Measurements from ENCODE around the gene MUC5AC. TPM values are rescaled to one million over a fixed set of nuclear protein-coding genes. Genes with fewer than 3 reads are reported as not detected.
"Not testable (repeated sequence)": the region's sequence is repeated elsewhere in the genome, so short reads cannot be mapped to it uniquely, and the experiment has no call there.

Gene MUC5AC
- total RNA-seq, 1 experiment from 2014 or later: not detected

DNA sequence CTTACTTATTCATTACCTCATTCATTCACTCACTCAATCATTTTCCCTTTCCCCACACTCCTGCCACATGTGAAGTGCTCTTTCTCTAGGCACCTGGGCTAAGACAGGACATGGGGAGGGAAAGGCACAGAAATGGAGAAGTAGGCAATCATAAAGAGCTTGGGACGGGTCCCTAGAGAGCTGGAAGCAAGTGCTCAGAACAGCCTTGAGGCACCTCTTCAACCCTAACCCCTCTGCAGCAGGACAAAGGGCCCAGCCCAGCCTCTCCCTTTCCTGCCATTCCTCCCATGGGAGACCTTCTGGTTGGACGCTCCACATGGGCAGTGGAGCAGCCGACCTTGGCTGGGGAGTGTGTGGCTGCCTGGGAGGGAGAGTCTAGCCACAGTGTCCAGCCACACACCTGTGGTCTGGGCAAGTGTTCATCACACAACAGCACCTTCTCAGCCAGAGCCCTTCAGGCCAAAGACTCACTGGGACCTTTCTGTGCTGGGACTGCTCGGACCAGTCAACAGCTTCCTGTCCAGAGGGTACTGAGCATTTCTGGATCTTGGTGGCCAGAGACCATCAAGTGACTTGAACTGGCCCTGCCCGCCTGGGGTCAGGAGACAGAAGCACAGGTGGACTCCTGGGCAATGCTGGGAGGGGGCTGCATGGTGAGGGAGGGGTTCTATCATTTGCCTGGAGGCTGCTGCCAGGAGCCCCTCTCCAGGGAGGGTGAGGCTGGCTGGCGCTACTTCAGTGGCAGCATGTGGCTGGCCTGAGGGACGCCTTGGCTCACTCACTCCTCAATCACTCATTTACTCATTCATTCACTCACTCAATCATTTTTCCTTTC is 1.0 kb upstream of the MUC5AC start:
- TF ChIP-seq, protein P1, sequence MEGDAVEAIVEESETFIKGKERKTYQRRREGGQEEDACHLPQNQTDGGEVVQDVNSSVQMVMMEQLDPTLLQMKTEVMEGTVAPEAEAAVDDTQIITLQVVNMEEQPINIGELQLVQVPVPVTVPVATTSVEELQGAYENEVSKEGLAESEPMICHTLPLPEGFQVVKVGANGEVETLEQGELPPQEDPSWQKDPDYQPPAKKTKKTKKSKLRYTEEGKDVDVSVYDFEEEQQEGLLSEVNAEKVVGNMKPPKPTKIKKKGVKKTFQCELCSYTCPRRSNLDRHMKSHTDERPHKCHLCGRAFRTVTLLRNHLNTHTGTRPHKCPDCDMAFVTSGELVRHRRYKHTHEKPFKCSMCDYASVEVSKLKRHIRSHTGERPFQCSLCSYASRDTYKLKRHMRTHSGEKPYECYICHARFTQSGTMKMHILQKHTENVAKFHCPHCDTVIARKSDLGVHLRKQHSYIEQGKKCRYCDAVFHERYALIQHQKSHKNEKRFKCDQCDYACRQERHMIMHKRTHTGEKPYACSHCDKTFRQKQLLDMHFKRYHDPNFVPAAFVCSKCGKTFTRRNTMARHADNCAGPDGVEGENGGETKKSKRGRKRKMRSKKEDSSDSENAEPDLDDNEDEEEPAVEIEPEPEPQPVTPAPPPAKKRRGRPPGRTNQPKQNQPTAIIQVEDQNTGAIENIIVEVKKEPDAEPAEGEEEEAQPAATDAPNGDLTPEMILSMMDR (conservative IDR thresholded peaks at IDR 0.05; ENCODE audit: low read depth, low read length): no peak
- TF ChIP-seq EZH2 (IDR thresholded peaks at IDR 0.05; ENCODE audit: borderline replicate concordance, low read depth, low read length, poor library complexity, severe bottlenecking): no peak
- Histone ChIP-seq H3K4me1 (ENCODE audit: insufficient read depth, low read length, poor library complexity, severe bottlenecking) (no peaks in the 10 kb centered on the region), H3K36me3 (ENCODE audit: insufficient read depth, low read length, poor library complexity, severe bottlenecking) (no peaks in the 10 kb centered on the region), H3K4me3 (ENCODE audit: low read depth, low read length, poor library complexity, severe bottlenecking) (no peak overlapping the region), H3K9me3 (ENCODE audit: low read depth, low read length, poor library complexity, severe bottlenecking) (no peaks in the 10 kb centered on the region), H3K27me3 (replicated peaks; ENCODE audit: insufficient read depth, low read depth, low read length, poor library complexity) (no peaks in the 10 kb centered on the region), H3K27ac (ENCODE audit: low read depth, low read length, poor library complexity, severe bottlenecking) (no peak overlapping the region)
- CTCF ChIA-PET: no interaction called here
- intact Hi-C loops (cut with micrococcal nuclease; ENCODE audit: unreplicated experiment): no loop called here
- POLR2A ChIA-PET (ENCODE audit: low non-redundant PET): no interaction called here
- no TSS peak for BruUV-seq (replicated peaks)
- DNase-seq (ENCODE audit: low spot score): no peak

DNA sequence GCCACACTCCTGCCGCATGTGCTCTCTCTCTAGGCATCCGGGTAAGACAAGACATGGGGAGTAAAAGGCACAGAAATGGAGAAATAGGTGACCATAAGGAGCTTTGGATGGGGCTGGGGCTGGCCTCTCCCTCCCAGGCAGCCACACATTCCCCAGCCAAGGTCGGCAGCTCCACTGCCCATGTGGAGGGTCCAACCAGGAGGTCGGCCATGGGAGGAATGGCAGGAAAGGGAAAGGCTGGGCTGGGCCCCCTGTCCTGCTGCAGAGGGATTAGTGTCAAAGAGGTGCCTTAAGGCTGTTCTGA is 460 bp upstream of the MUC5AC start:
- ChIA-PET POLR2A (ENCODE audit: low non-redundant PET) (no interaction called here), CTCF (no interaction called here)
- DNase-seq (ENCODE audit: low spot score): no peak
- intact Hi-C loops (cut with micrococcal nuclease; ENCODE audit: unreplicated experiment): no loop called here
- TF ChIP-seq, protein P1 (conservative IDR thresholded peaks at IDR 0.05; ENCODE audit: low read depth, low read length): no peak
- no peak for TF ChIP-seq EZH2 (IDR thresholded peaks at IDR 0.05; ENCODE audit: borderline replicate concordance, low read depth, low read length, poor library complexity, severe bottlenecking)
- no peak overlapping the region for H3K4me3 ChIP-seq (ENCODE audit: low read depth, low read length, poor library complexity, severe bottlenecking)
- H3K9me3 ChIP-seq (ENCODE audit: low read depth, low read length, poor library complexity, severe bottlenecking): no peaks in the 10 kb centered on the region
- H3K27me3 ChIP-seq (replicated peaks; ENCODE audit: insufficient read depth, low read depth, low read length, poor library complexity): no peaks in the 10 kb centered on the region
- no peaks in the 10 kb centered on the region for H3K36me3 ChIP-seq (ENCODE audit: insufficient read depth, low read length, poor library complexity, severe bottlenecking)
- no peak overlapping the region for H3K27ac ChIP-seq (ENCODE audit: low read depth, low read length, poor library complexity, severe bottlenecking)
- H3K4me1 ChIP-seq (ENCODE audit: insufficient read depth, low read length, poor library complexity, severe bottlenecking): no peaks in the 10 kb centered on the region
- no TSS peak for BruUV-seq (replicated peaks)

DNA sequence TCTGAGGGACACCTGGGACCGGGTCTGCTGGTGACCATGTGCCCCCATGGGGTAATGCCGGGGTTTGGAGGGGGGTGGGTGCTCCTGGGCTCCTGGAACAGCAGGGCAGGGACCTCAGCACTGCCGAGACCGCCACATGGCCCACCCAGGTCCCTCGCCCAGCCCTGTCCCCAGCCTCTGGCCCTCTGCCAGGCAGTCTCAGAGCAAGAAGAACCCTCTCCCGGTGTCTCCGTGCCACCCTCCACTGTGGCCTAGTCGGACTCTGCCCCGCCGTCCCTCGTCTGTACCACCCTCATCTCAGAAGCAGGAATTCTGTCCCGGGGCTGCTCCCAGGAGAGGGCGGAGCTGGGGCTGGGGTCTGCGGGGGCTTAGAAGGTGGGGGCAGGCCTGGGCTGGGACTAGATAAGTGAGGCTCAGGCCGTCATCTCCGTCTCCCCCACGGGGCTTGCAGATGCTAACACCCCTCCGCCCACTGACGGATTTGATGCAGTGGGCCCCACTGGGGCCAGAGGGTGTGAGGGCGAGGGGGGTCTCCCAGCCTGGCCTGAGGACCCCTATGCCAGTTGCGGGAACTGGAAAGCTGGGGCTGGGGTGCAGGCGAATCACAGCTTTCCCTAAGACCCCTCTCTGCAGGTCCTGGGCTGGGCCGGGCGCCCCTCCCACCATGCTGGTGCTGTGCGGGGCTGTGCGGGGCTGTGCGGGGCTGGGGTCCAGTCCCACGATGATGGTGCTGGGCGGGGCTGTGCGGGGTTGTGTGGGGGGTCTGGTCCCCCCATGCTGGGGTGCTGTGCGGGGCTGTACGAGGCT is 1.1 kb downstream of the MUC5AC start:
- Histone ChIP-seq H3K27ac (ENCODE audit: low read depth, low read length, poor library complexity, severe bottlenecking) (no peak overlapping the region), H3K9me3 (ENCODE audit: low read depth, low read length, poor library complexity, severe bottlenecking) (no peaks in the 10 kb centered on the region), H3K36me3 (ENCODE audit: insufficient read depth, low read length, poor library complexity, severe bottlenecking) (no peaks in the 10 kb centered on the region), H3K4me1 (ENCODE audit: insufficient read depth, low read length, poor library complexity, severe bottlenecking) (no peaks in the 10 kb centered on the region), H3K4me3 (ENCODE audit: low read depth, low read length, poor library complexity, severe bottlenecking) (no peak overlapping the region), H3K27me3 (replicated peaks; ENCODE audit: insufficient read depth, low read depth, low read length, poor library complexity) (no peaks in the 10 kb centered on the region)
- no peak for TF ChIP-seq EZH2 (IDR thresholded peaks at IDR 0.05; ENCODE audit: borderline replicate concordance, low read depth, low read length, poor library complexity, severe bottlenecking)
- TF ChIP-seq, protein P1 (conservative IDR thresholded peaks at IDR 0.05; ENCODE audit: low read depth, low read length): no peak
- intact Hi-C loops (cut with micrococcal nuclease; ENCODE audit: unreplicated experiment): no loop called here
- no peak for DNase-seq (ENCODE audit: low spot score)
- BruUV-seq (replicated peaks): no TSS peak
- CTCF ChIA-PET: no interaction called here
- POLR2A ChIA-PET (ENCODE audit: low non-redundant PET): no interaction called here

DNA sequence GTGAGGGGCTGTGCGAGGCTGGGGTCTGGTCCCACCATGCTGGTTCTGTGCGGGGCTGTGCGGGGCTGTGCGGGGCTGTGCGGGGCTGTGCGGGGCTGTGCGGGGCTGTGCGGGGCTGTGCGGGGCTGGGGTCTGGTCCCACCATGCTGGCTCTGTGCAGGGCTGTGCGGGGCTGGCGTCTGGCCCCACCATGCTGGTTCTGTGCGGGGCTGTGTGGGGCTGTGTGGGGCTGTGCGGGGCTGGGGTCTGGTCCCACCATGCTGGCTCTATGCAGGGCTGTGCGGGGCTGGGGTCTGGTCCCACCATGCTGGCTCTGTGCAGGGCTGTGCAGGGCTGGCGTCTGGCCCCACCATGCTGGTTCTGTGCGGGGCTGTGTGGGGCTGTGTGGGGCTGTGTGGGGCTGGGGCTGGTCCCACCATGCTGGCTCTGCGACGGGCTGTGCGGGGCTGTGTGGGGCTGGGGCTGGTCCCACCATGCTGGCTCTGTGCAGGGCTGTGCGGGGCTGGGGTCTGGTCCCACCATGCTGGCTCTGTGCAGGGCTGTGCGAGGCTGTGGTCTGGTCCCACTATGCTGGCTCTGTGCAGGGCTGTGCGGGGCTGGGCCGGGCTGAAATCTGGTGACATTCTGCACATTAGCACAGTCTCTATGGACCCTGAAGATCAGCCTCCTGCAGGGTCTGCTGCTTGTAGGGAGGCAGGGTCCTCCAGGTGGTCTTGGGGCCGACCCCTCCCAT is 1.9 kb downstream of the MUC5AC start:
- H3K36me3 ChIP-seq (ENCODE audit: insufficient read depth, low read length, poor library complexity, severe bottlenecking); H3K9me3 ChIP-seq (ENCODE audit: low read depth, low read length, poor library complexity, severe bottlenecking); POLR2A ChIA-PET (ENCODE audit: low non-redundant PET); H3K4me3 ChIP-seq (ENCODE audit: low read depth, low read length, poor library complexity, severe bottlenecking); H3K4me1 ChIP-seq (ENCODE audit: insufficient read depth, low read length, poor library complexity, severe bottlenecking); DNase-seq (ENCODE audit: low spot score); intact Hi-C loops (cut with micrococcal nuclease; ENCODE audit: unreplicated experiment); H3K27ac ChIP-seq (ENCODE audit: low read depth, low read length, poor library complexity, severe bottlenecking); CTCF ChIA-PET; BruUV-seq (replicated peaks); H3K27me3 ChIP-seq (replicated peaks; ENCODE audit: insufficient read depth, low read depth, low read length, poor library complexity): not testable (repeated sequence)
